Measurements from ENCODE around the gene CAMK1. TPM values are rescaled to one million over a fixed set of nuclear protein-coding genes. Genes with fewer than 3 reads are reported as not detected.
A peak's percentile ranks its signal among the peaks of the same experiment; 100 is the strongest.

The CAMK1 gene
- total RNA-seq, 2 donors from 2014 or later = 23.8 to 45.1 TPM

- Mint-ChIP-seq H3K36me3 (peaks cover 27% of the 10 kb centered on the region in 2 donors), H3K27ac (no peak overlapping the region), H3K9me3 (no peaks in the 10 kb centered on the region)
- ATAC-seq (no peak), DNase-seq (ENCODE audit: low spot score in 2 of 2) (no peak)
Observed at GRCh38 chr3:9800529-9800928, 30.8 kb upstream of the CAMK1 start.

GRCh38 chr3:9797196-9797945 lies 27.6 kb upstream of the CAMK1 start:
- DNase-seq (ENCODE audit: low spot score in 2 of 2) (no peak), ATAC-seq (no peak)
- H3K27ac Mint-ChIP-seq = peak overlapping the region in 1 of 2 donors; percentile 70
- no peaks in the 10 kb centered on the region for H3K9me3 Mint-ChIP-seq
- peaks cover 40% of the 10 kb centered on the region in 2 donors for H3K36me3 Mint-ChIP-seq

GRCh38 chr3:9795207-9795606 lies 25.5 kb upstream of the CAMK1 start:
- H3K36me3 Mint-ChIP-seq = peaks cover 51 to 57% of the 10 kb centered on the region in 2 donors
- DNase-seq (ENCODE audit: low spot score in 2 of 2) (no peak), ATAC-seq (no peak)
- peak overlapping the region; percentile 94 to 98 for H3K27ac Mint-ChIP-seq
- no peaks in the 10 kb centered on the region for H3K9me3 Mint-ChIP-seq

GRCh38 chr3:9794400-9794799 lies 24.7 kb upstream of the CAMK1 start:
- ATAC-seq = no peak
- Mint-ChIP-seq H3K27ac (peak overlapping the region; percentile 98 to 99), H3K9me3 (no peaks in the 10 kb centered on the region), H3K36me3 (peaks cover 52 to 60% of the 10 kb centered on the region in 2 donors)
- no peak for DNase-seq (ENCODE audit: low spot score in 2 of 2)

GRCh38 chr3:9793161-9793781 lies 23.5 kb upstream of the CAMK1 start:
- peaks cover 54 to 68% of the 10 kb centered on the region in 2 donors for H3K36me3 Mint-ChIP-seq

GRCh38 chr3:9792405-9793160 lies 22.8 kb upstream of the CAMK1 start, which contains the start of the genes ARPC4 and TADA3:
Gene ARPC4 (plus strand): TSS chr3:9793082. CDS start chr3:9793122, 40 bp downstream.
Gene TADA3 (minus strand): TSS chr3:9792473. CDS start chr3:9791466, 1,007 bp downstream.
- H3K9me3 Mint-ChIP-seq = no peaks in the 10 kb centered on the region
- H3K36me3 Mint-ChIP-seq = peaks cover 54 to 65% of the 10 kb centered on the region in 2 donors
- peak; percentile 82 to 88 for ATAC-seq
- peak; percentile 86 to 95 for DNase-seq (ENCODE audit: low spot score in 2 of 2)
- peak within 1 kb of the TSS; percentile 98 to 99 for H3K27ac Mint-ChIP-seq

More at GRCh38 chr3:9793161-9793781, 23.5 kb upstream of the CAMK1 start:
- Mint-ChIP-seq H3K27ac (peak overlapping the region; percentile 98 to 99), H3K9me3 (no peaks in the 10 kb centered on the region)
- ATAC-seq (peak; percentile 13 to 33), DNase-seq (ENCODE audit: low spot score in 2 of 2) (peak in 1 of 2 donors; percentile 36)

- no peaks in the 10 kb centered on the region for H3K9me3 Mint-ChIP-seq
- DNase-seq (ENCODE audit: low spot score in 2 of 2) (no peak), ATAC-seq (no peak)
- H3K27ac Mint-ChIP-seq = peak overlapping the region; percentile 98 to 99
- peaks cover 50 to 71% of the 10 kb centered on the region in 2 donors for H3K36me3 Mint-ChIP-seq
Observed at GRCh38 chr3:9791790-9792404, 22.1 kb upstream of the CAMK1 start.

GRCh38 chr3:9791127-9791526 lies 21.4 kb upstream of the CAMK1 start:
- no peak for DNase-seq (ENCODE audit: low spot score in 2 of 2)
- H3K27ac Mint-ChIP-seq = peak overlapping the region in 1 of 2 donors; percentile 98
- H3K36me3 Mint-ChIP-seq = peaks cover 54 to 78% of the 10 kb centered on the region in 2 donors
- no peaks in the 10 kb centered on the region for H3K9me3 Mint-ChIP-seq
- no peak for ATAC-seq

GRCh38 chr3:9787714-9788113 lies 18.0 kb upstream of the CAMK1 start:
- Mint-ChIP-seq H3K9me3 (no peaks in the 10 kb centered on the region), H3K27ac (peak overlapping the region; percentile 73 to 75), H3K36me3 (peaks cover 40 to 64% of the 10 kb centered on the region in 2 donors)
- peak; percentile 66 to 72 for ATAC-seq
- peak in 1 of 2 donors; percentile 42 for DNase-seq (ENCODE audit: low spot score in 2 of 2)

GRCh38 chr3:9786825-9787669 lies 17.3 kb upstream of the CAMK1 start:
- Mint-ChIP-seq H3K36me3 (peaks cover 46 to 67% of the 10 kb centered on the region in 2 donors), H3K9me3 (no peaks in the 10 kb centered on the region), H3K27ac (peak overlapping the region; percentile 73 to 75)
- no peak for DNase-seq (ENCODE audit: low spot score in 2 of 2)
- ATAC-seq = no peak

GRCh38 chr3:9786209-9786739 lies 16.5 kb upstream of the CAMK1 start:
- H3K36me3 Mint-ChIP-seq = peaks cover 44 to 66% of the 10 kb centered on the region in 2 donors
- no peaks in the 10 kb centered on the region for H3K9me3 Mint-ChIP-seq
- no peak for DNase-seq (ENCODE audit: low spot score in 2 of 2)
- no peak for ATAC-seq
- peak overlapping the region in 1 of 2 donors; percentile 62 for H3K27ac Mint-ChIP-seq

GRCh38 chr3:9785602-9786001 lies 15.9 kb upstream of the CAMK1 start:
- peaks cover 49 to 60% of the 10 kb centered on the region in 2 donors for H3K36me3 Mint-ChIP-seq
- peak overlapping the region in 1 of 2 donors; percentile 76 for H3K27ac Mint-ChIP-seq
- no peaks in the 10 kb centered on the region for H3K9me3 Mint-ChIP-seq
- ATAC-seq (no peak), DNase-seq (ENCODE audit: low spot score in 2 of 2) (no peak)

GRCh38 chr3:9784965-9785364 lies 15.2 kb upstream of the CAMK1 start:
- Mint-ChIP-seq H3K27ac (no peak overlapping the region), H3K36me3 (peaks cover 45 to 55% of the 10 kb centered on the region in 2 donors), H3K9me3 (no peaks in the 10 kb centered on the region)
- no peak for ATAC-seq
- no peak for DNase-seq (ENCODE audit: low spot score in 2 of 2)

GRCh38 chr3:9783954-9784353 lies 14.2 kb upstream of the CAMK1 start:
- no peaks in the 10 kb centered on the region for H3K9me3 Mint-ChIP-seq
- H3K36me3 Mint-ChIP-seq = peaks cover 36 to 54% of the 10 kb centered on the region in 2 donors
- no peak for ATAC-seq
- H3K27ac Mint-ChIP-seq = no peak overlapping the region
- no peak for DNase-seq (ENCODE audit: low spot score in 2 of 2)

- peaks cover 34 to 49% of the 10 kb centered on the region in 2 donors for H3K36me3 Mint-ChIP-seq
- peaks cover 0 to under 1% of the 10 kb centered on the region in 2 donors for H3K9me3 Mint-ChIP-seq
- no peak for ATAC-seq
- no peak for DNase-seq (ENCODE audit: low spot score in 2 of 2)
- H3K27ac Mint-ChIP-seq = peak overlapping the region in 1 of 2 donors; percentile 61
Observed at GRCh38 chr3:9782770-9783169, 13.0 kb upstream of the CAMK1 start.

Measured in activated naive CD4-positive, alpha-beta T cell treated with anti-CD3 and anti-CD28 coated beads, Interleukin-2, amount 50 U/mL, for 72 hours (primary cell).